A549 treated with AZD9567 at 1 μM for 4 hours (cell line): ENCODE results near the gene TMEM198. TPM values are rescaled to one million over a fixed set of nuclear protein-coding genes. Genes with fewer than 3 reads are reported as not detected.

Experiments used
- total RNA-seq: library from RNA; stranded (reverse); fragments of 200-300 nt; extraction: Qiagen RNA extraction; gene quantifications from 5 replicates; pipeline ENCODE4 v1.2.3, GENCODE V29; 2022; ENCODE audit not compliant: insufficient read depth

The TMEM198 gene
- 0.89 to 1.1 TPM (median 0.99 TPM) in 5 replicates for total RNA-seq

GRCh38 chr2:219543596-219544358, at the start of gene TMEM198, which contains the start of gene CHPF:
Gene TMEM198, plus strand, starts transcription at chr2:219544028. Its CDS starts 700 bp downstream, at chr2:219544728.
Gene CHPF, minus strand, starts transcription at chr2:219543809. Its CDS starts 271 bp downstream, at chr2:219543538.

GRCh38 chr2:219498280-219499057, 45.4 kb upstream of the TMEM198 start, which contains the start of gene GMPPA:
Gene GMPPA, plus strand, starts transcription at chr2:219498891. Its CDS starts 1,085 bp downstream, at chr2:219499976.

GRCh38 chr2:219514196-219514761, 29.5 kb upstream of the TMEM198 start, which contains the start of gene ASIC4:
Gene ASIC4, plus strand, starts transcription at chr2:219514482. Its CDS starts 243 bp downstream, at chr2:219514725.

GRCh38 chr2:219571311-219572236, 27.7 kb downstream of the TMEM198 start, which contains the start of gene OBSL1:
Gene OBSL1, minus strand, starts transcription at chr2:219571539. Its CDS starts 307 bp downstream, at chr2:219571232.

GRCh38 chr2:219572237-219573001, 28.6 kb downstream of the TMEM198 start, which contains the start of gene INHA:
Gene INHA, plus strand, starts transcription at chr2:219572310. Its CDS starts 65 bp downstream, at chr2:219572375.

DNA sequence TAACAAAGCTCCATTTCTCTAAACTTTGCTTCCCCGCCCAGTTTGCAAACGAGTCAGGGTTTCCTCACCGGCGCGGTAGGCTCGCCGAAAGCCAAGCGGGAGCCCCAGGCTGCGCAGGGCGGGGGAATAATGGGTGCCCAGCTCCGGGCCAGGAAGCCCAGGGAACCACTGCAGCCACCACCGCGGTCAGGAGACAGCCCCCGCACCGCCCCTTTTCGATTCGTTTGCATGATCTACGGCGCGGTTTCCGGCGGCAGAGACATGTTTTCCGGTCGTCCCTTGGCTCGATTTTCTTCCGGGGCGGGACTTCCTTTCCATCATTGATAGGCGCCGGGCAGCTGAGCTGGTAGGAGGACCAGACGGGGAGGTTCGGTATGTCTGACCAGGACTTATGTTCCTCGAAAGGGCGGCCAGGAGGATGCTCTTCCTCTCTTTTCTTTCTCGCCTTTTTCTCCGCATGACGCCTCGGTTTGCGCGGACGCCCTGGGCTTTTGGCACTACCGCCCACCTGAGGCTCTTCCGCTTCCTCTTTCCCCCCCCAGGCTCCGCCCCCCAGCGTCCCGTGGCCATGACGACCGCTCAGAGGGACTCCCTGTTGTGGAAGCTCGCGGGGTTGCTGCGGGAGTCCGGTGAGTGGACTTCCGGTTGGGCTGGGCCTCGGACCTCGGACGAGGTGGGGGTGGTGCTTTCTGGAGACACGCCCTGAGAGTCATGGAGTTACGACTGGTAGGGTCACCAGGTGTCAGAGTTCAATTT, 53.9 kb downstream of the TMEM198 start, which contains the start of gene STK11IP:
Gene STK11IP (plus strand): TSS at position 306 of the 756 bp plus-strand sequence. CDS start 263 bp downstream, at position 569.

Other genes starting within 250 kb of the TMEM198 start
- gene PTPRN, start 234.6 kb upstream of the TMEM198 start, total RNA-seq: 0.92 to 1.8 TPM (median 1.1 TPM) in 4 of 5 replicates, not detected in the other
- not detected in 5 replicates for gene RESP18, start 211.3 kb upstream of the TMEM198 start, total RNA-seq
- 62.7 to 99.5 TPM (median 71.7 TPM) in 5 replicates for gene DNPEP, start 156.1 kb upstream of the TMEM198 start, total RNA-seq
- 0.03 to 0.27 TPM (median 0.15 TPM) in 3 of 5 replicates, not detected in the others for gene DES, start 125.7 kb upstream of the TMEM198 start, total RNA-seq
- 4.7 to 7.8 TPM (median 6.5 TPM) in 5 replicates for gene SPEG, start 109.2 kb upstream of the TMEM198 start, total RNA-seq
- gene GMPPA, start 45.1 kb upstream of the TMEM198 start, total RNA-seq: 35.4 to 38.9 TPM (median 36.8 TPM) in 5 replicates
- gene ASIC4, start 29.5 kb upstream of the TMEM198 start, total RNA-seq: 0.02 to 0.09 TPM (median 0.06 TPM) in 4 of 5 replicates, not detected in the other
- gene CHPF, start 219 bp upstream of the TMEM198 start, total RNA-seq: 15.1 to 34.7 TPM (median 33.5 TPM) in 5 replicates
- gene OBSL1, start 27.5 kb downstream of the TMEM198 start, total RNA-seq: 20.4 to 24.8 TPM (median 21.2 TPM) in 5 replicates
- 0.37 to 0.62 TPM (median 0.54 TPM) in 4 of 5 replicates, not detected in the other for gene INHA, start 28.3 kb downstream of the TMEM198 start, total RNA-seq
- gene STK11IP, start 53.8 kb downstream of the TMEM198 start, total RNA-seq: 14.7 to 18.3 TPM (median 16.9 TPM) in 5 replicates
- 1.7 to 3.6 TPM (median 3.0 TPM) in 5 replicates for gene SLC4A3, start 83.6 kb downstream of the TMEM198 start, total RNA-seq